G401 (cell line): ENCODE results near the gene TTR. TPM values are rescaled to one million over a fixed set of nuclear protein-coding genes. Genes with fewer than 3 reads are reported as not detected.

Experiments used
- DNase-seq: peaks from one replicate; pipeline ENCODE4 v3.0.0-alpha.2; 2015; ENCODE audit warnings: low spot score
- in situ Hi-C: cut with HindIII; loops from 2 replicates; pipeline ENCODE4 v1.10.0; 2016; ENCODE audit warnings: low sequenced_read_pairs, mixed read lengths
- total RNA-seq: library from RNA; depleted of rRNA; stranded (reverse); fragments of >200 nt; shearing (Covaris generic); gene quantifications from 2 replicates; pipeline ENCODE4 v1.2.3, GENCODE V29; 2014

TTR gene
- total RNA-seq, 1 experiment from 2014 or later, result not detected

- in situ Hi-C loops, result no loop called here
Measured at GRCh38 chr18:31576670-31577069, 15.0 kb upstream of the TTR start.

DNA sequence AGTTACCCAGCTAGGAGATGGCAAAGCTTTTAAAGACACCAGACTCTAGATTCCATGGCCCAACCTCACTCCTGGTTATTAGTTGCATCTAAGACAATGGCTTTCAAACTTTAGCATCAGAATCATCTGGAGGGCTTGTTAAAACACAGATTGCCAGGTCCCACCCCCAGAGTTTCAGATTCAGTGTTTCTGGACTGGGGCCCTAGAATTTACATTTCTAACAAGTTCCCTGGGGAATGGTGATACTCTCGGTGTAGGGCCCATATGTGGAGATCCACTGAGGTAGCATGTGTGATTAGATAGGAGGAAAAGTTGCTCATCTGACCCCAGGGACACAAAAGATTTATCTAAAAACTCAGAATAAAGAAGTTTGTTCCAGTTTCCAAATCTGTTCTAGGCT lies 14.5 kb upstream of the TTR start:
- in situ Hi-C loops, result no loop called here
- DNase-seq, result no peak

More at GRCh38 chr18:31576670-31577069, 15.0 kb upstream of the TTR start:
- no peak for DNase-seq

GRCh38 chr18:31578126-31578525 lies 13.6 kb upstream of the TTR start:
- no peak for DNase-seq
- in situ Hi-C loops, result no loop called here

DNA sequence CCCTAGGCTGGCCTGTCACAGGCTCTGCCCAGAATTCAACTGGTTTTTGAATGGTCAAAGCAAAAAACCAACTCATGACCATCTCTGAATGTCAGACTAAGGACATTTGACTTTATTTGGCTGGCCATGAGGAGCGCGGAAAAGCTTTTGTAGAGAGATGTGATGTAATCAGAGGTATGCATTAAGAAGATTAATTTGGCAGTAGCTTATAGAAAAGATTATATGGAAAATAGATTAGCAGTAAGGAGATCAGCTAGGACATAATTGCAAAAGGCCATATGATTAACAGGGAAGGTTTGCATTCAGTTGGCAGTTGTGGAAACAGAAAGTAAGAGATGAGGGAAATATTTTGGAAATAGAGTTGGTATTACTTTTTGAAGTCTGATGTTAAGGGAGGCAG lies 12.3 kb upstream of the TTR start:
- no peak for DNase-seq
- in situ Hi-C loops, result no loop called here

GRCh38 chr18:31581498-31582197 lies 10.0 kb upstream of the TTR start:
- DNase-seq, result no peak
- in situ Hi-C loops, result no loop called here

- in situ Hi-C loops, result no loop called here
- DNase-seq, result no peak
Measured at GRCh38 chr18:31583185-31583854, 8.4 kb upstream of the TTR start.

DNA sequence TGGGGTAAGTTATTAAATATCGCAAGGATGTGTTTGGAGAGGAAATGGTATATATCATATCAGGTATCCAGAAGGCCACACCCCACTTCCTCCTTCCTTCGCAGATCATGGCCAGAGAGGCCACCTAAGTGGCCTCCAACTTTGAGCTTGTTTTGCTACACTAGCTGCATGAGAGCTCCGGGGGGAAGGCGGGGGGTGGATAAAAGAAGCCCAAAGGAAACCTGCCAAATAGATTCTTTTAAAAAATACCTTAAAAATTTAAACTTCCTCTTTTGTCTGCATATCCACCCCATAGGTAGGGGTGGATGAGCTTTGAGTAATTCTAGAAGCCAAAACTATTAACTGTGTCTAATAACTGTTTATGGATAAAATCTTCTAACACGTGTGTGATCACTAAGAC lies 5.7 kb upstream of the TTR start:
- no peak for DNase-seq
- in situ Hi-C loops, result no loop called here

- in situ Hi-C loops, result no loop called here
- DNase-seq, result no peak
Measured at GRCh38 chr18:31586616-31587015, 5.1 kb upstream of the TTR start.

DNA sequence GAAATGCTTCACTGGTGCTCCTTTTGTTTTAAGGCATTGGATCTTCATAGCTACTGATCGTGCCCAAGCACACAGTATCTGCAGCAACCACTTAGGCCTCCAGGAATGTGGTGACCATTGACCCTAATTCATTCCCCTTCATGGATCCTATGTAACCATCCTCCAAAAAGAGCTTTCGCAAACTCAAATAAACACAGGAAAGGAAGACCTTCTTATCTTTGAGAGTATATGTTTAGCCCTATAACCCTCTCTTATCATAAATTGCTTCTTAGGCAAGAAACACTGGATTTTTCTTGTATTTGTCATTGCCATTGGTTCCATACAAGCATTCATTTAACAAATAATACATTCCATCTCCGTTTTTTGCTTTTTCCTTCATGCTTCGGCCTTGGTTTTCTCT lies 4.1 kb upstream of the TTR start:
- in situ Hi-C loops, result no loop called here
- DNase-seq, result no peak

DNA sequence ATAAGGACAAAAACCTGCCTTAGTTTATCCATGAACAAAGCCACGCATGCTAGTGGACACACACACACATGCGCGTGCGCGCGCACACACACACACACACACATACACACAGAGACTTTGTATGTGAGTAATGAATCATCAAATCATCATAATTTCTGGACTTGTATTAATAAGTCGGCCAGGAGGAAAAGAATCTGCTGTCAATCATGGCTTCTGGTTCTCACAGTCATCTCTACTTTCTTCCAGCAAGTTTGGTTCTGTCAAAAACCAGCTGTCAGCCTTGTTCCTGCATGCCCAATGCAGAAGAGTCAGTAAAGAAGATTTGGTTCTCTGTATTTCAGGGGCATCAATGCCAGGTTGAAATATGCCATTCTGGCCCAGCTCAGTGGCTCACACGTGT lies 1.1 kb upstream of the TTR start:
- in situ Hi-C loops, result no loop called here
- DNase-seq, result no peak

DNA sequence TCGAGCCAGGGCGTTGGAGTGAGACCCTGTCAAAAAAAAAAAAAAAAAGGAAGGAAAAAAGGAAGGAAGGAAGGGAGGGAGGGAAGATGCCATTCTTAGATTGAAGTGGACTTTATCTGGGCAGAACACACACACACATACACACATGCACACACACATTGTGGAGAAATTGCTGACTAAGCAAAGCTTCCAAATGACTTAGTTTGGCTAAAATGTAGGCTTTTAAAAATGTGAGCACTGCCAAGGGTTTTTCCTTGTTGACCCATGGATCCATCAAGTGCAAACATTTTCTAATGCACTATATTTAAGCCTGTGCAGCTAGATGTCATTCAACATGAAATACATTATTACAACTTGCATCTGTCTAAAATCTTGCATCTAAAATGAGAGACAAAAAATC lies 564 bp upstream of the TTR start:
- in situ Hi-C loops, result no loop called here
- no peak for DNase-seq

DNA sequence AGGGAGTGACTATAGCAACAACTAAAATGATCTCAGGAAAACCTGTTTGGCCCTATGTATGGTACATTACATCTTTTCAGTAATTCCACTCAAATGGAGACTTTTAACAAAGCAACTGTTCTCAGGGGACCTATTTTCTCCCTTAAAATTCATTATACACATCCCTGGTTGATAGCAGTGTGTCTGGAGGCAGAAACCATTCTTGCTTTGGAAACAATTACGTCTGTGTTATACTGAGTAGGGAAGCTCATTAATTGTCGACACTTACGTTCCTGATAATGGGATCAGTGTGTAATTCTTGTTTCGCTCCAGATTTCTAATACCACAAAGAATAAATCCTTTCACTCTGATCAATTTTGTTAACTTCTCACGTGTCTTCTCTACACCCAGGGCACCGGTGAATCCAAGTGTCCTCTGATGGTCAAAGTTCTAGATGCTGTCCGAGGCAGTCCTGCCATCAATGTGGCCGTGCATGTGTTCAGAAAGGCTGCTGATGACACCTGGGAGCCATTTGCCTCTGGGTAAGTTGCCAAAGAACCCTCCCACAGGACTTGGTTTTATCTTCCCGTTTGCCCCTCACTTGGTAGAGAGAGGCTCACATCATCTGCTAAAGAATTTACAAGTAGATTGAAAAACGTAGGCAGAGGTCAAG lies 955 bp downstream of the TTR start:
- in situ Hi-C loops, result no loop called here
- no peak for DNase-seq

- DNase-seq, result no peak
- in situ Hi-C loops, result no loop called here
Measured at GRCh38 chr18:31595121-31595771, 3.6 kb downstream of the TTR start.

- in situ Hi-C loops, result no loop called here
- DNase-seq, result no peak
Measured at GRCh38 chr18:31596081-31596872, 4.6 kb downstream of the TTR start.

- in situ Hi-C loops, result no loop called here
Measured at GRCh38 chr18:31598021-31598805, 6.5 kb downstream of the TTR start.

DNA sequence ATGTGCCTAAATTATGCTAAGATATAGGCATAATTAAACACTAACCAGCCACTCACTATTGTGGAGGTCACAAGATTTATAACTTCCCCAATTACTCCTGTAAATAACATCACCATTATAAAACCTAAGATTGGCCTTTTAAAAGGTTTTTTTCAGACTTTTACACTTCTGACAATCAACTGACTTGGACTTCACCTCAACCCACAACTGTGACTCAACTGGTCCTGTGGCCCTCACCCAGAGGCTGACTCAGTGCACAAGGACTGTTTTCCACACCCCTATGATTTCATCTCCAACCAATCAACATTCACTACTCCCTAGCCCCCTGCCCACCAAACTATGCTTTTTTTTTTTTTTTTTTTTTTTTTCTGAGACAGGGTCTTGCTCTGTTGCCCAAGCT lies 11.6 kb downstream of the TTR start:
- in situ Hi-C loops, result no loop called here
- no peak for DNase-seq

More at GRCh38 chr18:31598021-31598805, 6.5 kb downstream of the TTR start:
- peak; percentile 9 for DNase-seq

- DNase-seq, result no peak
- in situ Hi-C loops, result no loop called here
Measured at GRCh38 chr18:31606265-31606664, 14.6 kb downstream of the TTR start.

- in situ Hi-C loops, result no loop called here
- no peak for DNase-seq
Measured at GRCh38 chr18:31607384-31607783, 15.7 kb downstream of the TTR start.

- in situ Hi-C loops, result no loop called here
- no peak for DNase-seq
Measured at GRCh38 chr18:31609886-31610285, 18.2 kb downstream of the TTR start.
